Endothelial cell of umbilical vein (primary cell): ENCODE measurements around the gene XKR8. TPM values are rescaled to one million over a fixed set of nuclear protein-coding genes. Genes with fewer than 3 reads are reported as not detected.

Source experiments
- BruUV-seq: library from RNA; stranded (reverse); fragments of 400-500 nt; replicated peaks from 2 replicates; lab custom pipeline; 2021; lab: Mats Ljungman, UMichigan
- CTCF ChIA-PET: fragments of 300-600, 350-600 bp; sonication (Branson Sonifier 250); formaldehyde crosslinking; loops from one replicate; lab custom pipeline; 2021; ENCODE audit warnings: antibody characterized with exemption, inconsistent platforms; lab: Charles Lee
- POLR2A ChIA-PET: fragments of 300-600, 350-600 bp; sonication (Branson Sonifier 250); formaldehyde crosslinking; loops from one replicate; lab custom pipeline; 2021; ENCODE audit warnings: antibody characterized with exemption, inconsistent platforms; lab: Charles Lee
- DNase-seq: peaks from one replicate; pipeline ENCODE4 v3.0.0-alpha.2; 2011; ENCODE audit warnings: low read depth, low spot score
- FAIRE-seq: peaks from 2 replicates; lab custom pipeline; 2011; peaks lifted over from hg19 to GRCh38; lab: Jason Lieb, UNC
- H2AFZ ChIP-seq: 2 replicates; pipeline ENCODE4 v1.6.0; 2012; ENCODE audit warnings: low read depth, low read length, control low read depth, inconsistent platforms
- H3K27ac ChIP-seq: 2 replicates; pipeline ENCODE4 v1.5.1; 2011; ENCODE audit warnings: low read depth, mild to moderate bottlenecking, control low read depth, low read length, moderate library complexity; ENCODE audit not compliant: insufficient read depth
- H3K27me3 ChIP-seq, 2 experiments: 2 replicates each; pipeline versions ENCODE4 v1.6.0 to v1.6.1; 2011; ENCODE audit warnings: low read length in 2 of 2, mixed read lengths in 1 of 2; ENCODE audit not compliant: control insufficient read depth in 2 of 2, insufficient read depth in 2 of 2
- H3K36me3 ChIP-seq, 2 experiments: 2 replicates in 1 of 2; 3 replicates in 1 of 2; pipeline ENCODE4 v1.5.1; 2011; ENCODE audit warnings: low read length in 2 of 2, mild to moderate bottlenecking in 1 of 2, moderate library complexity in 1 of 2; ENCODE audit not compliant: control insufficient read depth in 2 of 2, insufficient read depth in 2 of 2; ENCODE audit errors: extremely low read depth in 1 of 2
- H3K4me1 ChIP-seq: 3 replicates; pipeline ENCODE4 v1.5.1; 2011; ENCODE audit warnings: mild to moderate bottlenecking, low read length; ENCODE audit not compliant: control insufficient read depth, insufficient read depth; ENCODE audit errors: extremely low read depth
- H3K4me2 ChIP-seq: 2 replicates; pipeline ENCODE4 v1.6.1; 2011; ENCODE audit warnings: low read length, control low read depth, mixed read lengths; ENCODE audit not compliant: insufficient read depth
- H3K4me3 ChIP-seq, 3 experiments: fragments of 200-600 bp in 1 of 3; sonication (generic), shearing (Covaris generic) in 1 of 3; replicated peaks in 1 of 3; 2 replicates each; pipeline ENCODE4 v1.5.1; 2011 to 2016; ENCODE audit warnings: control low read depth in 3 of 3, low read length in 3 of 3, mild to moderate bottlenecking in 2 of 3, inconsistent platforms in 1 of 3, low read depth in 1 of 3, moderate library complexity in 1 of 3; ENCODE audit not compliant: insufficient read depth in 1 of 3
- H3K79me2 ChIP-seq: 2 replicates; pipeline ENCODE4 v1.6.0; 2012; ENCODE audit warnings: low read length, inconsistent platforms; ENCODE audit not compliant: control insufficient read depth, insufficient read depth
- H3K9ac ChIP-seq: replicated peaks from 2 replicates; pipeline ENCODE3; 2011; ENCODE audit warnings: low read length, control low read depth; ENCODE audit not compliant: insufficient read depth; ENCODE audit errors: extremely low read depth
- H3K9me1 ChIP-seq: replicated peaks from 3 replicates; pipeline ENCODE4 v1.6.0; 2011; ENCODE audit warnings: mild to moderate bottlenecking, low read length; ENCODE audit not compliant: control insufficient read depth, insufficient read depth; ENCODE audit errors: extremely low read depth
- H3K9me3 ChIP-seq: replicated peaks from 2 replicates; pipeline ENCODE4 v1.5.1; 2012; ENCODE audit warnings: low read length, inconsistent platforms; ENCODE audit not compliant: control insufficient read depth, insufficient read depth
- H4K20me1 ChIP-seq: replicated peaks from 2 replicates; pipeline ENCODE3; 2011; ENCODE audit warnings: mild to moderate bottlenecking, low read length; ENCODE audit not compliant: control insufficient read depth, insufficient read depth; ENCODE audit errors: extremely low read depth
- CTCF ChIP-seq, 2 donors: IDR thresholded peaks; 1 replicate in 1 of 2; 2 replicates in 1 of 2; pipeline ENCODE4 v1.5.1; 2011; ENCODE audit warnings: low read length in 2 of 2, mild to moderate bottlenecking in 2 of 2, moderate library complexity in 2 of 2, control low read depth in 1 of 2, inconsistent platforms in 1 of 2, low read depth in 1 of 2; ENCODE audit not compliant: insufficient read depth in 1 of 2; ENCODE audit errors: extremely low read depth in 1 of 2
- EZH2 ChIP-seq: IDR thresholded peaks from 2 replicates; pipeline ENCODE4 v1.6.1; 2012; ENCODE audit warnings: borderline replicate concordance, low read depth, mild to moderate bottlenecking, moderate library complexity, low read length, inconsistent platforms; ENCODE audit not compliant: severe bottlenecking
- FOS ChIP-seq: IDR thresholded peaks from 2 replicates; pipeline ENCODE4 v1.6.1; 2011; ENCODE audit warnings: mild to moderate bottlenecking, low read length, moderate library complexity, borderline replicate concordance; ENCODE audit not compliant: insufficient read depth
- GATA2 ChIP-seq: IDR thresholded peaks from 2 replicates; pipeline ENCODE4 v1.7.0; 2011; ENCODE audit warnings: low read depth, mild to moderate bottlenecking, moderate library complexity, mixed read lengths, low read length; ENCODE audit not compliant: insufficient read length, insufficient read depth
- JUN ChIP-seq: IDR thresholded peaks from 2 replicates; pipeline ENCODE4 v1.6.1; 2011; ENCODE audit warnings: borderline replicate concordance, low read depth; ENCODE audit not compliant: insufficient read length, insufficient read depth
- MAX ChIP-seq: IDR thresholded peaks from 2 replicates; pipeline ENCODE4 v1.6.1; 2011; ENCODE audit not compliant: insufficient read depth, insufficient read length
- MYC ChIP-seq: IDR thresholded peaks from one replicate; pipeline ENCODE4 v1.6.1; 2011; ENCODE audit warnings: mild to moderate bottlenecking, low read depth, low read length
- POLR2A ChIP-seq: IDR thresholded peaks from 2 replicates; pipeline ENCODE4 v1.6.1; 2012; ENCODE audit warnings: low read depth, mild to moderate bottlenecking, control low read depth, low read length
- POLR2AphosphoS5 ChIP-seq: IDR thresholded peaks from 2 replicates; pipeline ENCODE4 v1.6.1; 2012; ENCODE audit warnings: low read depth, mild to moderate bottlenecking, control low read depth, low read length, moderate library complexity; ENCODE audit not compliant: insufficient read depth
- dilution Hi-C: fragments of 300-500 bp; cut with MboI; formaldehyde crosslinking; loops from one replicate; pipeline ENCODE4 v1.15.0; 2019; ENCODE audit warnings: low sequenced_read_pairs; ENCODE audit not compliant: extremely low pct_ligation_motif_present
- intact Hi-C: fragments of 100-400 bp; cut with micrococcal nuclease; formaldehyde crosslinking; loops from one replicate; pipeline ENCODE4 v1.10.0; 2022
- polyA plus RNA-seq, 4 experiments: library from polyadenylated mRNA; depleted of rRNA in 3 of 4; stranded (reverse) in 3 of 4; unstranded in 1 of 4; fragments of >200 nt; gene quantifications; 2 replicates each; pipeline versions ENCODE4 v1.2.1 to v1.2.3, GENCODE V29; 2011 to 2012; ENCODE audit warnings: missing spikeins in 1 of 4
- total RNA-seq: library from RNA; stranded (reverse); gene quantifications from 2 replicates; pipeline ENCODE4 v1.2.3, GENCODE V29; 2021

The XKR8 gene
- total and polyA plus RNA-seq, 2 donors (not counting 3 experiments of a cell fraction or from before 2014, with no cell fraction given): 10.0 to 13.1 TPM

GRCh38 chr1:27949027-27949426 lies 10.7 kb upstream of the XKR8 start:
- H3K27me3 ChIP-seq: peaks cover 0 to 2% of the 10 kb centered on the region in 2 experiments
- H3K36me3 ChIP-seq: no peaks in the 10 kb centered on the region
- H3K9ac ChIP-seq: no peak overlapping the region
- H3K9me3 ChIP-seq: no peaks in the 10 kb centered on the region
- H3K4me2 ChIP-seq: no peak overlapping the region
- dilution Hi-C loops (no loop called here), intact Hi-C loops (no loop called here)
- DNase-seq: no peak
- no peak for TF ChIP-seq FOS
- TF ChIP-seq GATA2: no peak
- no peak for TF ChIP-seq POLR2AphosphoS5
- no peaks in the 10 kb centered on the region for H3K9me1 ChIP-seq
- no peak overlapping the region for H2AFZ ChIP-seq
- no peaks in the 10 kb centered on the region for H3K4me1 ChIP-seq
- no peak overlapping the region for H3K4me3 ChIP-seq
- no TSS peak for BruUV-seq
- H3K27ac ChIP-seq: no peak overlapping the region
- FAIRE-seq: no peak
- no peaks in the 10 kb centered on the region for H4K20me1 ChIP-seq
- H3K79me2 ChIP-seq: no peaks in the 10 kb centered on the region
- ChIA-PET POLR2A (no interaction called here), CTCF (interaction anchor here (0.9 to 1.3 kb wide), 2 partner anchors 8 to 12 kb away, joined by 3 to 4 read pairs; no protein-coding TSS in a partner anchor)

- BruUV-seq: no TSS peak
- FAIRE-seq (no peak), DNase-seq (no peak)
- Histone ChIP-seq H3K27me3 (peaks cover 0 to 2% of the 10 kb centered on the region in 2 experiments), H3K79me2 (no peaks in the 10 kb centered on the region), H2AFZ (no peak overlapping the region), H3K9me1 (no peaks in the 10 kb centered on the region), H3K36me3 (no peaks in the 10 kb centered on the region), H3K4me1 (no peaks in the 10 kb centered on the region), H3K9me3 (no peaks in the 10 kb centered on the region), H4K20me1 (no peaks in the 10 kb centered on the region), H3K9ac (no peak overlapping the region), H3K4me2 (no peak overlapping the region), H3K4me3 (no peak overlapping the region), H3K27ac (no peak overlapping the region)
- ChIA-PET POLR2A (no interaction called here), CTCF (interaction anchor here (1.0 to 1.5 kb wide), 3 partner anchors 9 to 94 kb away, joined by 3 to 4 read pairs (median 3); partner anchors contain the start of gene SMPDL3B)
- dilution Hi-C loops: no loop called here
- intact Hi-C loops: no loop called here
- no peak for TF ChIP-seq POLR2AphosphoS5
- TF ChIP-seq POLR2A: no peak
- TF ChIP-seq GATA2: no peak
- no peak for TF ChIP-seq JUN
- TF ChIP-seq MYC: no peak
- no peak for TF ChIP-seq MAX
- no peak for TF ChIP-seq EZH2
- TF ChIP-seq FOS: no peak
- TF ChIP-seq CTCF (IDR thresholded peaks at IDR 0.05; ENCODE audit: extremely low read depth in 1 of 2, insufficient read depth in 1 of 2, low read depth in 1 of 2, low read length in 2 of 2): no peak
Observed at GRCh38 chr1:27951396-27951795, 8.4 kb upstream of the XKR8 start.
